LNCaP clone FGC (cell line): Measurements from ENCODE around the gene DCTN5.
"Not testable (repeated sequence)": the region's sequence is repeated elsewhere in the genome, so short reads cannot be mapped to it uniquely, and the experiment has no call there.

Source experiments
- DNase-seq: peaks from one replicate; pipeline ENCODE4 v3.0.0-alpha.2; 2011; ENCODE audit warnings: low read depth
- H3K4me3 ChIP-seq: 2 replicates; pipeline ENCODE4 v1.5.1; 2011; ENCODE audit warnings: mild to moderate bottlenecking, low read depth, low read length, control low read depth
- CTCF ChIP-seq: IDR thresholded peaks from 2 replicates; pipeline ENCODE4 v1.5.1; 2012; ENCODE audit warnings: mild to moderate bottlenecking; ENCODE audit not compliant: control insufficient read depth, insufficient read depth; ENCODE audit errors: extremely low read depth

Gene DCTN5

GRCh38 chr16:23712976-23713375 is 71.7 kb downstream of the DCTN5 start, which contains the start of gene ERN2:
TSS of gene ERN2 (minus strand) at chr16:23713222. CDS start at chr16:23713187, 35 bp downstream.
- no peak for DNase-seq
- H3K4me3 ChIP-seq, result no peak within 1 kb of the TSS
- TF ChIP-seq CTCF, result no peak

DNA sequence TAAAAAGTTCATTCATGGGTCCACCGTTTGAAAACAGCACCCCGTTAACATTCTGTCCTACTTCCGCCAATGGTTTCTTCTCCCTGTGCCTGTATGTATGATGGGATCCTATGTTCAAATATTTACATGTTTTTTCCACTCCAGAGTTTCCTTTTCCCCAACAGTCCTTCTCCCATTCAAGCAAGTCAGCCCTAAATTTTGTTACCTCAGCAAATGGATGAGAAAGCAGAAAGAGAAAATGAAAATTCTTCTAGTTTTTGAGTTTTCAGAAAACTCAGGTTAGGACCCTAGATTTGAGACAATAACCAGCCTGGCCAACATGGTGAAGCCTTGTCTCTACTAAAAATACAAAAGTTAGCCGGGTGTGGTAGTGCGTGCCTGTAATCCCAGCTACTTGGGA is 75.2 kb downstream of the DCTN5 start:
- TF ChIP-seq CTCF, result no peak
- no peak for DNase-seq
- H3K4me3 ChIP-seq, result no peak overlapping the region

DNA sequence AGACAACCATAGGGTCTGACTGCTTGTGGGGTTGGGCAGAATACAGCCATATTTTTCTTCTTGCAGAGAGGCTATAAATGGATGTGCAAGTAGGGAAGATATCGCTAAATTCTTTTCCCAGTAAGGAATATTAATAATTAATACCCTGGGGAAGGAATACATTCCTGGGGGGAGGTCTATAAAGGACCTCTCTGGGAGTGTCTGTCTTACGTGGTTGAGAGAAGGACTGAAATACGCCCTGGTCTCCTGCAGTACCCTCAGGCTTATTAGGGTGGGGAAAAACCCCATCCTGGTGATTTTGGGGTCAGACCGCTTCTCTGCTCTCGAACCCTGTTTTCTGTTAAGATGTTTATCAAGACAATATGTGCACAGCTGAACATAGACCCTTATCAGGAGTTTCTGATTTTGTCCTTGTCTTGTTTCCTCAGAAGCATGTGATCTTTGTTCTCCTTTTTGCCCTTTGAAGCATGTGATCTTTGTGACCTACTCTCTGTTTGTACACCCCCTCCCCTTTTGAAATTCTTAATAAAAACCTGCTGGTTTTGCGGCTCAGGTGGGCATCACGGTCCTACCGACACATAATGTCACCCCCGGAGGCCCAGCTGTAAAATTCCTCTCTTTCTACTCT is 81.5 kb downstream of the DCTN5 start:
- DNase-seq, H3K4me3 ChIP-seq: not testable (repeated sequence)

- H3K4me3 ChIP-seq, result no peak overlapping the region
- no peak for TF ChIP-seq CTCF
- DNase-seq, result no peak
Measured at GRCh38 chr16:23724096-23724784, 83.0 kb downstream of the DCTN5 start.

GRCh38 chr16:23724785-23725131 is 83.5 kb downstream of the DCTN5 start:
- no peak for TF ChIP-seq CTCF
- H3K4me3 ChIP-seq, result no peak overlapping the region
- DNase-seq, result no peak

DNA sequence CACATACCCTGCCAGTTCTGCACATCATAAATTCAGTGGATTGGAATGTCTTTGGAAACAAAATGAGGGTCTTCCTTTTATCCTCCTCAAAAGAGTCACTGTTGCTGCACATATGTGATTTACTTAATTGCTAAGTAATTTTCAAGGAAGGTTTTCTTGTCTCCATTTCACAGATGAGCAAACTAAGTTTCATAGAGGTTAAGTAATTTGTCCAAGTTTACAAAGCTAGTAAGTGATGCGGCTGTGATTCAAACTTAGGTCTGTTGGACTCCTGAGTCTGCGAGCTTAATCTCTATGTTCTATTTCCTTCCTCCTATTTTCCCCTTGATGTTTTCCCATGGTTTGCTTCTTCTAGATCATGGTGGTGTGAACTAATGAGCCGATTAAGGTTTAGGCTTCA is 85.4 kb downstream of the DCTN5 start:
- H3K4me3 ChIP-seq, result no peak overlapping the region
- TF ChIP-seq CTCF, result no peak
- DNase-seq, result no peak
